K562 (cell line): ENCODE measurements around the gene PRSS27. TPM values are rescaled to one million over a fixed set of nuclear protein-coding genes. Genes with fewer than 3 reads are reported as not detected.

Experiments
- ATAC-seq: fragments of 200-7000 bp; cut with Tn5 transposase; 3 replicates; pipeline ENCODE4 v1.9.1; 2020; ENCODE audit warnings: moderate library complexity
- BruUV-seq: library from RNA; stranded (reverse); fragments of 400-500 nt; replicated peaks from 2 replicates; lab custom pipeline; 2021; lab: Mats Ljungman, UMichigan
- CTCF ChIA-PET: fragments of 300-600 bp; formaldehyde crosslinking; extraction: SDS; loops from one replicate; lab custom pipeline; 2021; ENCODE audit warnings: low intra/inter-chr PET ratio; lab: Yijun Ruan, JAX
- POLR2A ChIA-PET: fragments of 300-600, 350-650 bp; sonication (Branson Sonifier 250); formaldehyde crosslinking; extraction: SDS; loops from one replicate; lab custom pipeline; 2021; ENCODE audit warnings: antibody characterized with exemption, inconsistent platforms; lab: Yijun Ruan, JAX
- DNase-seq, 4 experiments: peaks; one replicate each; pipeline versions ENCODE4 v3.0.0 to v3.0.0-alpha.2; 2011 to 2018; ENCODE audit warnings: low spot score in 3 of 4, mixed read lengths in 3 of 4; ENCODE audit errors: extremely low read depth in 1 of 4
- FAIRE-seq: peaks from 2 replicates; lab custom pipeline; 2011; peaks lifted over from hg19 to GRCh38; lab: Jason Lieb, UNC
- H2AFZ ChIP-seq: 2 replicates; pipeline ENCODE4 v1.6.0; 2011; ENCODE audit warnings: low read depth, low read length, control low read depth, inconsistent platforms
- H3K27ac ChIP-seq: fragments of 200-600 bp; 3 replicates; pipeline ENCODE4 v1.8.0; 2011; ENCODE audit warnings: low read depth, mild to moderate bottlenecking, control low read depth, inconsistent platforms, low read length, moderate library complexity, mixed read lengths; ENCODE audit errors: extremely low read depth
- H3K27me3 ChIP-seq, 2 experiments: fragments of 300-600 bp in 1 of 2; 2 replicates in 1 of 2; 3 replicates in 1 of 2; pipeline versions ENCODE4 v1.6.0 to v1.8.0; 2011; ENCODE audit warnings: inconsistent platforms in 2 of 2, low read length in 2 of 2, mild to moderate bottlenecking in 1 of 2, mixed read lengths in 1 of 2, moderate library complexity in 1 of 2; ENCODE audit not compliant: control insufficient read depth in 2 of 2, insufficient read depth in 2 of 2
- H3K36me3 ChIP-seq: fragments of 300-600 bp; 3 replicates; pipeline ENCODE4 v1.8.0; 2011; ENCODE audit warnings: mild to moderate bottlenecking, low read length, inconsistent platforms; ENCODE audit not compliant: control insufficient read depth, insufficient read depth
- H3K4me1 ChIP-seq, 2 experiments: fragments of 200-600 bp in 1 of 2; replicated peaks in 1 of 2; 2 replicates in 1 of 2; 3 replicates in 1 of 2; pipeline versions ENCODE4 v1.5.1 to v1.8.0; 2011; ENCODE audit warnings: inconsistent platforms in 2 of 2, low read length in 2 of 2, mild to moderate bottlenecking in 1 of 2, mixed read lengths in 1 of 2, moderate library complexity in 1 of 2; ENCODE audit not compliant: control insufficient read depth in 2 of 2, insufficient read depth in 2 of 2
- H3K4me2 ChIP-seq: 2 replicates; pipeline ENCODE4 v1.6.1; 2011; ENCODE audit warnings: low read length, control low read depth, inconsistent platforms, mixed read lengths; ENCODE audit not compliant: insufficient read depth
- H3K4me3 ChIP-seq: fragments of 200-600 bp; sonication (generic), shearing (Covaris generic); 2 replicates; pipeline ENCODE4 v1.5.1; 2016; ENCODE audit warnings: control low read depth, inconsistent platforms
- H3K79me2 ChIP-seq: fragments of 200-600 bp; 3 replicates; pipeline ENCODE4 v1.8.0; 2011; ENCODE audit warnings: low read length, inconsistent platforms; ENCODE audit not compliant: control insufficient read depth, insufficient read depth
- H3K9ac ChIP-seq, 2 experiments: 2 replicates each; pipeline versions ENCODE4 v1.6.0 to v1.6.1; 2011; ENCODE audit warnings: low read depth in 2 of 2, low read length in 2 of 2, control low read depth in 1 of 2, inconsistent platforms in 1 of 2, mild to moderate bottlenecking in 1 of 2, mixed read lengths in 1 of 2; ENCODE audit not compliant: insufficient read depth in 1 of 2
- H3K9me1 ChIP-seq: one replicate; pipeline ENCODE4 v1.6.0; 2011; ENCODE audit warnings: inconsistent platforms, mild to moderate bottlenecking, low read length, moderate library complexity; ENCODE audit not compliant: control insufficient read depth, insufficient read depth
- H3K9me3 ChIP-seq: replicated peaks from 2 replicates; pipeline ENCODE4 v1.5.1; 2011; ENCODE audit warnings: low read depth, low read length, inconsistent platforms; ENCODE audit not compliant: control insufficient read depth, insufficient read depth
- H4K20me1 ChIP-seq: replicated peaks from 2 replicates; pipeline ENCODE4 v1.6.1; 2011; ENCODE audit warnings: low read length, inconsistent platforms, mixed read lengths; ENCODE audit not compliant: control insufficient read depth, insufficient read depth
- CBX8 ChIP-seq: fragments of 200-600 bp; sonication (generic); IDR thresholded peaks from 2 replicates; pipeline ENCODE4 v1.6.1; 2012; ENCODE audit warnings: borderline replicate concordance, mixed run types, low read depth, mild to moderate bottlenecking, moderate library complexity, mixed read lengths, low read length, control low read depth, inconsistent platforms; ENCODE audit not compliant: poor library complexity, severe bottlenecking; ENCODE audit errors: extremely low read depth
- ZFX ChIP-seq: sonication (generic); formaldehyde crosslinking; IDR thresholded peaks from 2 replicates; pipeline ENCODE4 v1.8.0; 2022; ENCODE audit warnings: mild to moderate bottlenecking, missing genetic modification reagents, moderate library complexity
- ZNF121 ChIP-seq: sonication (generic); formaldehyde crosslinking; conservative IDR thresholded peaks from 2 replicates; pipeline ENCODE4 v1.8.0; 2022; ENCODE audit warnings: missing genetic modification reagents
- ZNF79 ChIP-seq: fragments of 250-450 bp; sonication (Bioruptor Pico); IDR thresholded peaks from 2 replicates; pipeline ENCODE4 v1.4.0; 2020; ENCODE audit warnings: low read depth, mild to moderate bottlenecking, moderate library complexity
- WGBS: fragments of 100-300 bp; shearing (Covaris generic); methylation state at CpG from one replicate; pipeline ENCODE4 v1.1.6; 2016; ENCODE audit warnings: low coverage, mixed read lengths; ENCODE audit not compliant: insufficient coverage; ENCODE audit errors: missing lambda C conversion rate; 5-methylcytosine and 5-hydroxymethylcytosine counted together
- in situ Hi-C: fragments of 300-500 bp; cut with MboI; formaldehyde crosslinking; loops from 4 replicates; pipeline ENCODE4 v1.15.0; 2018; ENCODE audit warnings: inconsistent platforms, mixed read lengths
- intact Hi-C: fragments of 100-400 bp; cut with micrococcal nuclease; formaldehyde crosslinking; loops from 2 replicates; pipeline ENCODE4 v1.14.2; 2022
- polyA plus RNA-seq, 8 experiments: library from polyadenylated mRNA; depleted of rRNA in 4 of 8; stranded (reverse) in 5 of 8; unstranded in 3 of 8; fragments of >200 nt; fragmentation: Nextera tagmentation in 2 of 8; fragmentation: Illumina TruSeq in 1 of 8; extraction: Ambion mirVana in 2 of 8; extraction: Trizol in 1 of 8; gene quantifications; 2 replicates each; pipeline versions ENCODE4 v1.2.1 to v1.2.3, GENCODE V29; 2011 to 2014; ENCODE audit warnings: inconsistent platforms in 1 of 8, missing spikeins in 1 of 8
- total RNA-seq, 7 experiments: library from RNA; depleted of rRNA in 6 of 7; stranded (reverse); fragments of >200 nt in 6 of 7; fragmentation: Illumina TruSeq in 2 of 7; extraction: Trizol in 2 of 7; gene quantifications; 2 replicates each; pipeline versions ENCODE4 v1.2.1 to v1.2.3, GENCODE V29; 2011 to 2021; ENCODE audit warnings: low replicate concordance in 1 of 7
- TF ChIP-seq, protein P1 (sequence below), 2 experiments: fragments of 450-650 bp; IDR thresholded peaks; 2 replicates each; pipeline ENCODE4 v1.6.1; 2018; ENCODE audit warnings: mild to moderate bottlenecking in 2 of 2, low read depth in 1 of 2; ENCODE audit not compliant: partially characterized antibody in 2 of 2

The PRSS27 gene
- total and polyA plus RNA-seq, 9 of the 15 experiments (the other 6 are each of a cell fraction or from before 2014, with no cell fraction given) = 0.09 to 0.20 (median 0.17) TPM; not detected in 5

DNA sequence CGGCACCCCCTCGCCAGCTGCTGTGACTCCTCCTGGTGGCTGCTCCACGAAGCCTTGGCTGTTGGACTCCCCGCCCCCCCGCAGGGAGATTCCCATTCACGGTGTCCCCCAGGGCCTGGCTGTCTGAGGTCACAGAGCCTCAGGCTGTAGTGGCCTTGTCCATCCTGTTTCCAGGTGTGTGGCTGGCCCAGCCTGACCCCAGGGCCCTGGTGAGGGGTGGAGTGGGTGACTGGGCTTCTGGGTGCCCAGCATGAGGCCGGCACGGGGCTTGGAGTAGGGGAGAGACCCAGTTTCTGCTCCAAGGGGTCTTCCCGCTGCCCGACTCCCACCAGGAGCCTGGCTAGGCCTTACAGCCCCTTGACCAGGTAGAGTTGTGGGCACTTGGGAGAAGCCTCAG, 10.4 kb downstream of the PRSS27 start:
- Histone ChIP-seq H3K27ac (no peak overlapping the region), H3K79me2 (no peaks in the 10 kb centered on the region), H3K9me3 (no peaks in the 10 kb centered on the region), H4K20me1 (no peaks in the 10 kb centered on the region; the same call in 1 of the 2 replicates), H3K4me1 (peaks cover 0 to 51% of the 10 kb centered on the region in 2 experiments; a peak in 2 of 5 replicates), H3K4me3 (no peak overlapping the region), H3K36me3 (peaks cover 30% of the 10 kb centered on the region; the same call in 1 of the 3 replicates), H3K9me1 (no peaks in the 10 kb centered on the region), H3K9ac (no peak overlapping the region), H3K27me3 (peaks cover 15 to 29% of the 10 kb centered on the region in 2 experiments; a peak in 4 of 5 replicates), H3K4me2 (no peak overlapping the region), H2AFZ (no peak overlapping the region)
- ChIA-PET POLR2A (interaction anchor here (1.2 kb wide), 1 partner anchor 11 kb away, joined by 4 read pairs; no protein-coding TSS in a partner anchor), CTCF (no interaction called here)
- DNase-seq = no peak
- in situ Hi-C loops (no loop called here), intact Hi-C loops (no loop called here)
- no TSS peak for BruUV-seq
- 79% methylated on average over 8 of the region's 10 CpGs for WGBS
- ATAC-seq = no peak
- TF ChIP-seq ZFX (no peak), ZNF79 (CRISPR knock-in tag) (no peak), CBX8 (no peak)
- FAIRE-seq = no peak

DNA sequence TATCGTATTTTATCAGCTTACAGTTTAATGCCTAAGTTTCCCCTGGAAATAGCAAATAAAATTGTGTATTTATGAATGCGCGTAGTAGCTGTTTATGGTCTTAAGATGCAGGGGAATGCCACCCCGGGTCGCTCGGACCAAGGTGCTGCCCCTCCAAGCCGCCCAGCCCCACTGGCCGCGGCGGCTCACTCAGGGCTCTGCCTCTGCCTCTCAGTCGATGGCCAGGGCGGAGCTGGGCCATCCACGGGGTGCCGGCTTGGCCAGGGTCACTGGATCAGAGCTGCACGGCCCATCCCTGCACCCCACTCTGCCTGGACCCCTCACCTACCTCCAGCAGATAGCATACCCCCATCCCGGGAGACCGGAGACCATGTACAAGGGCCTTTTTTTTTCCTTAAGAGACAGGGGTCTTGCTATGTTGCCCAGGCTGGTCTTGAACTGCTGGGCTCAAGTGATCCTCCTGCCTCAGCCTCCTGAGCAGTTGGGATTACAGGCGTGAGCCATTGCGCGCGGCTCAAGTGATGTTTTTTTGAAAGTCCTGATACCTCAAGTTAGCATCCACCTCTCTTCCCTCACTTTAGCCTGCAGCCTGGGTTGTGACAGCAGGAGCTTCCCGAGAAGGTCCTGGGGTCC, 11.0 kb downstream of the PRSS27 start:
- no peak overlapping the region for H3K4me2 ChIP-seq
- H3K9ac ChIP-seq = no peak overlapping the region
- no peak for ATAC-seq
- H3K9me1 ChIP-seq = peaks cover 2% of the 10 kb centered on the region
- WGBS = 90% methylated on average over 14 of the region's 22 CpGs
- H3K4me1 ChIP-seq = peaks cover 0 to 51% of the 10 kb centered on the region in 2 experiments; a peak in 2 of 5 replicates
- H3K27ac ChIP-seq = no peak overlapping the region
- H3K36me3 ChIP-seq = peaks cover 35% of the 10 kb centered on the region; the same call in 1 of the 3 replicates
- DNase-seq = no peak
- CTCF ChIA-PET = no interaction called here
- peaks cover 10 to 24% of the 10 kb centered on the region in 2 experiments; a peak in 4 of 5 replicates for H3K27me3 ChIP-seq
- intact Hi-C loops = no loop called here
- no peaks in the 10 kb centered on the region for H3K9me3 ChIP-seq
- no peak overlapping the region for H3K4me3 ChIP-seq
- BruUV-seq = no TSS peak
- no peaks in the 10 kb centered on the region for H3K79me2 ChIP-seq
- no peak overlapping the region for H2AFZ ChIP-seq
- no peaks in the 10 kb centered on the region; the same call in 1 of the 2 replicates for H4K20me1 ChIP-seq
- POLR2A ChIA-PET = interaction anchor here (0.6 to 1.2 kb wide), 2 partner anchors 11 to 272 kb away, joined by 3 to 4 read pairs; no protein-coding TSS in a partner anchor
- TF ChIP-seq ZNF121 (CRISPR knock-in tag) = peak; percentile 67
- TF ChIP-seq, protein P1, sequence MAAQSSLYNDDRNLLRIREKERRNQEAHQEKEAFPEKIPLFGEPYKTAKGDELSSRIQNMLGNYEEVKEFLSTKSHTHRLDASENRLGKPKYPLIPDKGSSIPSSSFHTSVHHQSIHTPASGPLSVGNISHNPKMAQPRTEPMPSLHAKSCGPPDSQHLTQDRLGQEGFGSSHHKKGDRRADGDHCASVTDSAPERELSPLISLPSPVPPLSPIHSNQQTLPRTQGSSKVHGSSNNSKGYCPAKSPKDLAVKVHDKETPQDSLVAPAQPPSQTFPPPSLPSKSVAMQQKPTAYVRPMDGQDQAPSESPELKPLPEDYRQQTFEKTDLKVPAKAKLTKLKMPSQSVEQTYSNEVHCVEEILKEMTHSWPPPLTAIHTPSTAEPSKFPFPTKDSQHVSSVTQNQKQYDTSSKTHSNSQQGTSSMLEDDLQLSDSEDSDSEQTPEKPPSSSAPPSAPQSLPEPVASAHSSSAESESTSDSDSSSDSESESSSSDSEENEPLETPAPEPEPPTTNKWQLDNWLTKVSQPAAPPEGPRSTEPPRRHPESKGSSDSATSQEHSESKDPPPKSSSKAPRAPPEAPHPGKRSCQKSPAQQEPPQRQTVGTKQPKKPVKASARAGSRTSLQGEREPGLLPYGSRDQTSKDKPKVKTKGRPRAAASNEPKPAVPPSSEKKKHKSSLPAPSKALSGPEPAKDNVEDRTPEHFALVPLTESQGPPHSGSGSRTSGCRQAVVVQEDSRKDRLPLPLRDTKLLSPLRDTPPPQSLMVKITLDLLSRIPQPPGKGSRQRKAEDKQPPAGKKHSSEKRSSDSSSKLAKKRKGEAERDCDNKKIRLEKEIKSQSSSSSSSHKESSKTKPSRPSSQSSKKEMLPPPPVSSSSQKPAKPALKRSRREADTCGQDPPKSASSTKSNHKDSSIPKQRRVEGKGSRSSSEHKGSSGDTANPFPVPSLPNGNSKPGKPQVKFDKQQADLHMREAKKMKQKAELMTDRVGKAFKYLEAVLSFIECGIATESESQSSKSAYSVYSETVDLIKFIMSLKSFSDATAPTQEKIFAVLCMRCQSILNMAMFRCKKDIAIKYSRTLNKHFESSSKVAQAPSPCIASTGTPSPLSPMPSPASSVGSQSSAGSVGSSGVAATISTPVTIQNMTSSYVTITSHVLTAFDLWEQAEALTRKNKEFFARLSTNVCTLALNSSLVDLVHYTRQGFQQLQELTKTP (IDR thresholded peaks at IDR 0.05; ENCODE audit: low read depth in 1 of 2, partially characterized antibody in 2 of 2) = no peak
- in situ Hi-C loops = no loop called here
- no peak for FAIRE-seq
